DMS114 treated with DMSO at 0.1 percent for 48 hours (cell line): Measurements from ENCODE around the gene AGR3.
A peak's percentile ranks its signal among the peaks of the same experiment; 100 is the strongest.

Experiments
- DNase-seq: peaks from one replicate; lab custom pipeline; 2025; ENCODE audit not compliant: unreplicated experiment; lab: John Stamatoyannopoulos, UW

Gene AGR3

DNA sequence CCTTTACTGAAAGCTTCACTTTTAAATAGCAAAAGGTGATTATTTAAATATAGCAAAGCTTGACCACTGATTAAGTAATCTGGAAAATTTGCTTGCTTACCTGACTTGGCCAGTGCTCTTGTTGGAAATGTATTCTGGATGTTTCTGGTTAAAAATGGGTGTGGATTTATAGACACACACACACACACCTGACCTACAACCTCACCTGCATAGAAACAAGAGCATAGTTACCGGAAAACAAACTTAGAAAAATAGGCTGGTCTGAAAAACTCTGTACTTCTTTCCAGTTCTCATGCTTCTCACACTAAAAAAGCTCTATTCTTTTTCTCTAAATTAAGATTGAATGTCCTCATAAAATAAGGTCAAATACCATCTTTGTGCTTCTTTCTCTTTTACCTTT is at the start of gene AGR3:
Gene AGR3, minus strand, starts transcription at position 140 of the 400 bp plus-strand sequence. CDS start 3,365 bp downstream, outside the sequence.
- DNase-seq: no peak

- no peak for DNase-seq
Measured at GRCh38 chr7:16930946-16931345, 49.2 kb upstream of the AGR3 start.

GRCh38 chr7:16929146-16929762 is 47.5 kb upstream of the AGR3 start:
- DNase-seq: no peak

GRCh38 chr7:16926861-16927260 is 45.1 kb upstream of the AGR3 start:
- DNase-seq: no peak

DNA sequence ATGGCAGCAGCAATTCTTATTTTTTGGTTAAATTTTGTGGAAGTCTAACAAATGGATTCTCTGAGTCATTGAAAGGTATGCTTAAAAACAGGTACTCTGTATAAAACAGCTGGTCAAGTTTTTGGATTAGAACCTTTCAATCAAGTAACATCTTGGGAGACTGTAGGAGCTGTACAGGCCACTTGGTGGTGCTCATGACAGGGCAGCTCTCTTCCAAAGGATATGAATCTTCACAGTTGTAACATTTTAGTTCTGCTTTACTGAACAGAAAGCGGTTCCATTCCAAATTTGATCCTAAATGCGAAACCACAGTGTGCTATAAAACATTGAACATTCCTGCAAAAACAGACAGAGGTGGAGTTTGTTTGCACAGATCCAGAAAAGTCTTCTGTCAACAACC is 44.5 kb upstream of the AGR3 start:
- DNase-seq: no peak

DNA sequence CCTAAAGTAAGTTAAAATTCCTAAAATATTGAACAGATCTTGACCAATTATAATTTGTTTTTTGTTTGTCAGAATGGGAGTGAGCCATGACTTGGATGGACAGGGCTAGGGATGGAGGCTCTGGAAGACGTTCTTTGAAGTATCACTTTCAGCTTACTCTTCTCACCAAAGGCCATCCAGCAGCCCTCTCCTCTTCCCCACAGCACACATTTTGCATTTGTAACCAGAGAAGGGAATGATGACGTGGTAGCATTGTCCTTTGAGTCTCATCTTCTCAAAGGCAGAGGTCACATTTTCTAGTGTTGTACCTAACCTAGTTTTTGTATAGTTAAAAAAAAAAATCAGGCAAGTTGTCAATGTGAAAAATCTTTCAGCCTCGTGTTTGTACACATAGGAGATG is 43.8 kb upstream of the AGR3 start:
- DNase-seq: no peak

DNA sequence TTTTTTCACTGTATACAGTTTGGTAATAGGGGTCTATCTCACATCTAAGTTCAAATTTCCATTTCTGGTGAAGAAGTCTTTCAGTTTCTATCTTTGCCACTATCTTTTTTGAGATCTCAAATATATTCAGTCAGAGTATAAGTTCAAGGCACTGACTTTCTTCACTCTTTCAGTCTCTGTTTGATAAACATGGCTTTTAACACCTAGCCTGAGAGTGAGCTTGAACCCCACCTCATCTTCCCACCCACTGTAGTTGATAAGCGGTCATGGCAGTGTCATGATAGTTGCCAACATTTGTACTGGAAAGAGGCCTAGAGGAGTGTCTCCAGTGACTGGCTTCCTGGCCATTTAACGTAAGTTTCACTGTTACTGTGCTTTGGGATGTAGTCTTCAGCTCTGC is 41.2 kb upstream of the AGR3 start:
- DNase-seq: no peak

DNA sequence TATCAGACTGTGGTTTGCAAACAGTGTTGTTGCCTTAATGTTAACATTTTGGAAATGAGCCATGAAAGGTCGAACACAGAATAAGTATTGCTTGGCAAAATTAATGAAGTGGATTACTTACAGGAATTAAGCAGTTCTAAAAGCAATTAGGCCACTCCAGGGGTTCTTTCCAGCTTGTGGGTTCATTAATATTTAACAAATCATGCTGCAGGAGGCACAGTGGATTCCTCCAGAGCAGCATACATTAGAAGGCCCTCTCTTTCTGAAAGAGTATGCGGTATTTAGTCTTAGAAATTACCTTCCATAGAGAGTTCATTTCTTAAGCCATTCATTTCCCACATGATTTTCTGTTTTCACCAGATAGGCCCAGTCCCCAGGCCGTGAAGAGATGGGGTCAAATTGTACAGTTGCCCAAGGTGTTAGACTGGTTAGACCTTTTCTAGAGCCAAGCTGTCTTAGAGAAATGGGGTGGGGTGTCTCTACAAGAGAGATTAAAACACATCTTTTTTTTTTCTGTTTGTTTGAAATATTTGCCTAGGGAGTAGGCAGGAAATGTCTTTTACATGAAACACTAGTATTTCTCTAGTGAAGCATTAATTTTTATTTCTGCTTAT is 40.0 kb upstream of the AGR3 start:
- DNase-seq: no peak

DNA sequence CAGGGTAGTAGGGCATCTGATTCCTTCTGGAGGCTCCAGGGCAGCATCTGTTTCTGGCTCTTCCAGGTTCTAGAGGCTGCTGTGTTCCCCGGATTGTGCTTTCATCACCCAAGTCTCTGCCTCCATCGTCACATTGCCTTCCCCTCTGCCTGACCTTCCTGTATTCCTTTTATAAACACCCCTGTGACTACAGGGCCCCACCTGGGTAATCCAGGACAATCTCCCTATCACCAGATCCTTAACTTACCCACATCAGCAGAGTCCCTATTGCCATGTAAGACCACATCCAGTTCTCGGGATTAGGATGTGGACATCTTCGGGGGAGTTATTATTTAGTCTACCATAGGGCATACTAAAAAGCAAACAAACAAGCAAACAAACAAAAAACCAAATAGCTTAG is 39.4 kb upstream of the AGR3 start:
- DNase-seq: no peak

GRCh38 chr7:16919440-16919839 is 37.7 kb upstream of the AGR3 start:
- DNase-seq: no peak

GRCh38 chr7:16918288-16918895 is 36.6 kb upstream of the AGR3 start:
- DNase-seq: peak; percentile 22

DNA sequence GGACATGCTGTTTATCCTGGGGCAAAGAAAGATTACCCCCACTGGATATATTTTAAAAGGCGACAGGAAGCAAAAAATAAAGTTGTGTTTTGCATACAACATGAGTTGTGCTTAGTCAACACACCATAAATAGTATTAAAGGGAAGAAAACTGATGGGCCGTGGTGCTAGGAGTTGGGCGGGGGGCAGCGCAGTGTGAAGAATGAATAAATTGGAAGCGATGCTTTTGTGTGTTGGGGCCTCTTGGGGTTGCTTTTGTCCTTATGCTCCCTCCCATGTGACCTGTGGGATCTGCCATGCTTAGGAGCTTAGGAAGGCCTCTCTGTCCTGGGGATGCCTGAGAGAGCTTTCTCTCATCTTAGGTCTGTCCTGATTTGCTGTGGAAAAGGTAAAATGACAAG is 35.0 kb upstream of the AGR3 start:
- no peak for DNase-seq

GRCh38 chr7:16916105-16916639 is 34.4 kb upstream of the AGR3 start:
- no peak for DNase-seq

DNA sequence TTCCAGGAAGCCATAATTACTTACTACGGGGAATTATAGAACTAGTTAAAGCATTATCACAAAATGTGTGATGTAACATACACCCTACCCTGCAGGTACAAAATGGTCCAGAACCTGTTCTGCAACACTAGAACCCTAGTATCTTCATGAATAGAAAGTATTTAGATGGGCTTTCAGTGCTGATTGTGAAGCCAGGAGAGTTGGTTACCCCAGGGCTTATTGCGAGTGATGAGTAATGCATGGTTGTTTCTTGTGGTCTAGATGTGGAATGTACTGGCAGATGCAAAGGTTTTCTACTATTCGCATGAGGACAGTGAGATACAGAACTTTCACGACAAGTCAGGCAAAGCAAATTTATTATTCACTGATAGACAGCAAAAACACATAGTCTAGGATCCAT is 33.6 kb upstream of the AGR3 start:
- no peak for DNase-seq

DNA sequence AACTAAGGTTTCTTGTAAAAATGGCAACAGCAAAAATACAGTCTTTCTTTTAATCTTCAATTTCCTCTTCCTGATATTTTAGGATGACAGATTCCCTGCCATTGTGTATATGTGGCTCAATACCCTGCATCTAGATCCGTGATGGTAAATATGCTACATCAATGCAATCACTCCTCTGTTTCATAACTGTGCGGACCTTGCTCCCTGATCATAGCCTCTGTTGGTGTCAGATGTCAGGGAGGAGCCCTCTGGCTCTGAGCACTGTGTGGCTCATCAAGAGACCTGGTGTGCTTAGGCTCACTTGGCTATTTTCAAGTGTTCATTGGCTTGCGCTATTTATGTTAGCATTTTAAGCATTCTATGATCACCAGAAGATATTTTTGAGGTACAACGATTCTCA is 33.0 kb upstream of the AGR3 start:
- no peak for DNase-seq

- no peak for DNase-seq
Measured at GRCh38 chr7:16913643-16914042, 31.9 kb upstream of the AGR3 start.

- no peak for DNase-seq
Measured at GRCh38 chr7:16912540-16912939, 30.8 kb upstream of the AGR3 start.

DNA sequence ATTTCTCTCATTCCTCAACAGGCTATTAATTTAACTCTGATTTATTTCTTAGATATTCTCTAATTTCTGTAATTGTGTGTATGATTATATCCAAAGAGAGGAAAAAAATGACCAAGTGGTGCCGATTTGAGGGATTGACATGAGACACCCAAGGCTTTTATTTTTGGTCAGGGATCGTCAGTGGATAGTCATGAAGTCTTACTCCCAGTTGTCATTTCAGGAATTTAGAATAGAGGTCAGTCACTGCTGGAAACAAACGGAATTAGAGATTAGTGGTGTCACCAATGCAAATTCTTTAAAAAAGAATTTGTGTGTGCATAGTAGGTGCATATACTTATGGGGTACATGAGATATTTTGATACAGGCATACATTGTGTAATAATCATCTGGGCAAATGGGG is 26.8 kb upstream of the AGR3 start:
- DNase-seq: no peak

GRCh38 chr7:16905300-16906044 is 23.7 kb upstream of the AGR3 start:
- DNase-seq: no peak

DNA sequence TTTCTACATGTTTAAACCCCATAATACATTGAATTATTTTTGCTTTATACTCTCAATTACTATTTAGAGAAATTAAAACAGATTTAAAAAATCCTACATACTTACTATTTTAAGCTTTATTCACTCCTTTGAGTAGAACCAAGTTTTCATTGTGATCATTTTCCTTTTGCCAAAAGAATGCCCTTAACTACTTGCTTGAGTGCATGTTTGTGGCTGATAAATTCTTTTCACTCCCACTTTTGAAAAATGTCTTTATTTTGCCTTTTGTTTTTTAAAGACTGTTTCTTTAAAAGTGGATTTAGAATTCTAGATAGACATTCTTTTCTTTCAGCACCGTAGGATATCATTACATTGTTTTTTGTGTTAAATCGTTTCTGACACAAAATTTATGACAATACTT is 22.3 kb upstream of the AGR3 start:
- DNase-seq: no peak

DNA sequence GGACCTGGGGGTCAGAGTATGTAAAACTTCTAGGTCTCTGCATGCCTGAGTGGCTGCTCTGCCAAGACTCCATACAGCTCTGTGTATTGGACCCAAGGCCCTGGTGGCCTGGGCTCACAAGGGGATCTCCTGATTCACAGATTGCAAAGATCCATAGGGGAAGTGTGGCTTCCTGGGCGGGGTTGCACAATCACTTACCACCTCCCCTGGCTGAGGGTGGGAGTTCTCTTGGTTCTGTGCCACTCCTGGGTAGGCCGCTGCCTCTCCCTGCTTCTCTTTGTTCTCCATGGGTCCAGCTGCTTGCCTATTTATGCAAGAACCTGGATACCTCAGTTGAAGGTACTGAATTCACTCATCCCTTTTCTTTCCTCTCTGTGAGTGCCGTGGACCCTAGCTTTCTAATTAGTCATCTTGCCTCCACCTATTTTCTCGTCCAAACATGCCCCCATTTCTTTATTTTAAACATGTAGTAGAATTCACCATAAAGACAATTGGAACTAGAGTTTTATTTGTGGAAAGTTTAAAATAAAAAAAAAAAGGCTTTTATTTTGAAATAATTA is 18.5 kb upstream of the AGR3 start:
- no peak for DNase-seq
